ENCODE results near the gene GPC5.
"Not testable (repeated sequence)": the region's sequence is repeated elsewhere in the genome, so short reads cannot be mapped to it uniquely, and the experiment has no call there.

Gene GPC5

GRCh38 chr13:91725646-91726045 is 327.2 kb downstream of the GPC5 start:
- no peak for DNase-seq

DNA sequence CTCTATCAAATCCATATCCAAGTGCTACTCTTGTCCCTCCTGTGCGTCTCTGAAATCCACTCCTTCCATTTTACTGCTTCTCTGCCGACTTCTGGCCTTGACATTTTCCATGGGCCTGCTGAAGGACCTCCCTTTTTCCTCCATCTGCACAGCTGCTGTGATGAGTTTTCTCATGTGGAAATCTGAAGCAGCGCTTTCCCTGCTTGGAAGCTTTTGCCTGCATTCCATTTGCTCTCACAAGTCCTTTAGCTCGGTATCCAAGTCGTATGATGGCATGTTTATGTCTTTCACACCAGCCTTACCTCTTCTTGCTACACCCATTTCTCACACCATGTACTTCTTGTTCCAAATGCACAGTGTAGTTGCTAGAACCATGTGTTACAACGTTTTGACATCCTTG is 328.2 kb downstream of the GPC5 start:
- DNase-seq, result no peak

- DNase-seq, result no peak
These were observed 331.4 kb downstream of the GPC5 start for GRCh38 chr13:91729859-91730258.

DNA sequence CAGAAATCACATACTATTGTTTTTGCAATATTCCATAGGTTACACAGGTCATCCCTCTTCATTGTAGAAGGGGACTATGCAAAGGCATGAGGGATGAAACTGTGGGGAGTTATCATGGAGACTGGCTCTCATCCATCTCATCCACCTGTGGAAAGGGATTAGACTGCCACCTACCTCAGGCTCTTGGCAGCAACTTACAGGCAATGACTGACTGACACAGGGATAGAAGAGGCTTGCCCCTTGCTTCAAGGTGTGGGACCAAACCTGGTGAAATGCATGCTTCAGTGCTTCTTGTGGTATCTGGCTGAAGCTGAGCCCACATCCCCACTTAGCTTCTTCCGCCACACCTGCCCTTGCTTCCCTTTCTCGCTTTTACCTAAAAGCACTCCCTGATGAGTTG is 341.3 kb downstream of the GPC5 start:
- DNase-seq, result no peak

DNA sequence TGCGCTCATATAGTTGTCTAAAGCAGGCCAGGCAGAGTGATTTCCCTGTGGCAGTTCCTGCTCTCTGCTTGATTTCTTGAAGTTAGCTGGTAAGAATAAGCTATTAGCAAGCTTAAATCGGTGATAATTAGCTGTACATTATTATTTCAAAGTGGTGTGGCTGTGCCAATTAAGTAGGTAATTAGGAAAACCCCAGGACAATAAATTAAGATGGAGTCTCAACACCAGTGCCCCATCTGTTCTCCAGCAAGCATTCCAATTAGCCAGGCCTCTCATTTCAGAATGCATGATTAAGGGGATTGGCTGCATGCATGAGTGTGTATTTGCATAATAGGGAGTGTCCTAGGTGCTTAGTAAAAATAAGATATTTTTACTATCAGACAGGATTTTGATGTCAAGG is 342.3 kb downstream of the GPC5 start:
- no peak for DNase-seq

- no peak for DNase-seq
These were observed 343.5 kb downstream of the GPC5 start for GRCh38 chr13:91741925-91742324.

- no peak for DNase-seq
These were observed 345.9 kb downstream of the GPC5 start for GRCh38 chr13:91744284-91744683.

- DNase-seq, result no peak
These were observed 347.5 kb downstream of the GPC5 start for GRCh38 chr13:91745967-91746366.

- no peak for DNase-seq
These were observed 348.8 kb downstream of the GPC5 start for GRCh38 chr13:91747186-91747585.

GRCh38 chr13:91748416-91749089 is 350.1 kb downstream of the GPC5 start:
- no peak for DNase-seq

DNA sequence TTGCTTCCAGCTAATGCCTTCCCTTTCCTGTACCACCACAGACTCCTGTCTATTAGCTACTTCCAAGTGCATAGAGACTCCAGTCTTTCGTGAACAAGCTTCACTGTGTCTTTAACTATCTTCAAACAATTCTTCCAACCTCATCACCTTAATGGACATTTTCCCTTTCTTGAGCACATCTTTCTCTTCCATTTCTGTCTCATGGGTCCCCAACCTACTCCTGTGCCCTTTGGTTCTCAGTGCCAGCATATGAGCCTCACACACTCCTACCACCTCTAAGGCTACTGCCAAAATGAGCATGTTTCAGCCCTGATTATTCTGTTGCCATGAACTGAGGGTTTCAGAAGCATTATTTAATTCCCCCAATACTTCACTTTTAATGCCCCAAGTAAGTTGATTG is 360.3 kb downstream of the GPC5 start:
- no peak for DNase-seq

DNA sequence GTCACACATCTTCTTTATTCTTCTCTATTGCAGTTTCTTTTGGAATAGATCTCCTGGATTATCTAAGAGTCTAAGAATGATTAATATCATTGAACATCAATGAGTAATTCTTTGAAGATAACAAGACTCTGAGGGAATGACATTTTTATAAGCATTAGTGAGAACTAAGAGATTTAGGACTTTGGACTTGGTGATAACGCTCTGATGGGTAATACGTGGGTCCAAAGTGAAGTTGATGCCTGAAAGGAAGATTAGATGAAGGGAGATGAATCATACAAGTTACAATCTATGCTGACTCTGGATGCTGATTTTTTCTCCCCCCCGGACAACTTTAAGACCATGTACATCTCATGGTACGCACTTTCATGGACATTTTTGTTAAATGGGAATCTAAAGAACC is 364.5 kb downstream of the GPC5 start:
- DNase-seq, result no peak

- DNase-seq, result no peak
These were observed 366.1 kb downstream of the GPC5 start for GRCh38 chr13:91764527-91764926.

- DNase-seq, result no peak
These were observed 369.2 kb downstream of the GPC5 start for GRCh38 chr13:91767651-91768050.

DNA sequence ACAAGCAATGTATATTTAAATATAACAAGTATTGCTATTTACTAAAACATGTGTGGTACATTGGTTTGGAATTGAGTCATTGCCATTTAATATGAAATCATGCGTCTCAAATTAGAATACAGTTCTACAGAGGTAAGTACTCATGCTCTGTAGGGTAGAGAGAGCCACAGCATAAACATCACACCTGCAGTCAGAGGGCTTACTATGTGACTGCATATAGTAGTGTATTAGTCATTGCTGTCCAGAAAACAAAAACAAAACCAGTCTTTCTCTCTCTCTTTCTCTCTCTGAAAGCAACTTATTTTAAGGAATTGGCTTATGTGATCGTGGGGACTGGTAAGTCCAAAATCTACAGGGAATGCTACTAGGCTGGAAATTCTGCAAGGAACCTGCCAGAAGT is 370.3 kb downstream of the GPC5 start:
- no peak for DNase-seq

GRCh38 chr13:91771229-91771628 is 372.8 kb downstream of the GPC5 start:
- DNase-seq, result no peak

DNA sequence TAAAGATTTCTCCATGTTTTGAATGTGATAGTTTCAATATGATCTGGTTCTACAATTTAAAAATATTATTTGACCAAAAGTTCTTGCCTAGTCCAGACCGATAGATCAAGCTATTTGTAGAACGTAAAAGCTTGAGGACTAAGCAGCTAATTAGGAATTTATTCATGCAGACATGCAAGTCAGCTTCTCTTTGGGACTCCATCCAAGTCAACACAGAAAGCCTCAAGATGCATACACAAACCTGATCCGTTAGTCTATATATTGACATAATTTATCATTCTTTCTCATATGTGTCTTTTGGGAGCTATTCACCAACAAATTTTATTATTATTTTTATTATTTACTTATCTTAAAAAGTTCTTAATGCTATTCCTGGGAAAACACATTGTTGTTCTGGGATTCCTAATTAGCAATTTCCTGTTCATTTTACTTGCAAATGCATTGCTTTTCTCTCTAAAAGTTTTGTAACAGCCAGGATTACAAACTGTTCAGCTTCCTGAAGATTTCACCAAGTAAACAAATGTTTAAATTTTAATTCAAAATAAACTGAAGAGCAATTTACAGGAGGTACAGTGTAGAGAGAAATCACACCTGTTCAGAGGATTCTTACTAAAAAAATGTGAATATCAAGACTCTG is 375.3 kb downstream of the GPC5 start:
- no peak for DNase-seq

GRCh38 chr13:91774397-91774796 is 376.0 kb downstream of the GPC5 start:
- no peak for DNase-seq

DNA sequence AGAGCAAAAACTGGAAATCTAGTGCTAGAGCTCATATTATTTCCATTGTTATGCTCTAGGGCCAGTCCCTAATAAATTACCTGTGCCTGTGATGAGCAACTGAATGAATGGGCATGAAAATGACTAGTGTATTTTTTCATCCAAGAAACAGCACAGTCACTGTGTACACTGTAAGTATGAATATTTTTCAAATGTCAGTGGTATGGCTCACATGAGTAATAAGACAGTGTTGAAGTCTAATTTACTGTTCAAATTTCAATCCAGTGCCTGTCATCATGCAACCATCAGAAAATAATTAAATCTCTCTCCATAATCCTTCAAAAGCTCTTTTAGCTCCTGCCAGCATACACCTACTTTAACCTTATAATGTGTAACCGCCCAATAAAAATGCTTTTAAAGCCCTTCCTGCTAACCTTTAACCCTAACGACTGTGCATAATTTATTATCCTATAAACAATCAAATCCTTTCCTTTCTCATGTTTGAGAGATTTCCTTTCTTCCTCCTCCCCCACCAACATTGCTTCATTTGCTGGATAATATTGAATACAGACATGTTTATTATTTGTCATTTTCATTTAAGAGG is 378.3 kb downstream of the GPC5 start:
- no peak for DNase-seq

DNA sequence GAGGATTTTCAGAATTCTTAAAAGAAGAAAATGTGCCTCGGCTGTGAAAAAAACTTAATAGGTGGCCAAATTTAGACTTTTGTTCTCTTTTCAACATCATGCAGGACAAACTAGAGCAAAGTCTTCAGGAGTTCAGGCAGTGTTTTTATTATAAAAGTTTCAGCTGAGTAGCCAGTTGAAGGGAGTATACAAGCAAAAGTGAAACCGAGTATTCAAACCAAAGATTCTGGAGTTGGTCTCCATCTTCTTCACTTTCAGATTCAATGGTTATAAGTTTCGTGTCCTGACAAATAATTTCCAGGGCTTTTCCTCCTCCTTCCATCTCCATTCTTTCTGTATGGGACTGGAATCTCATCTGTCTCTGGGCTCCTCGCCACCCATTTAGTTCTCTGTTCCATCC is 379.7 kb downstream of the GPC5 start:
- no peak for DNase-seq

DNA sequence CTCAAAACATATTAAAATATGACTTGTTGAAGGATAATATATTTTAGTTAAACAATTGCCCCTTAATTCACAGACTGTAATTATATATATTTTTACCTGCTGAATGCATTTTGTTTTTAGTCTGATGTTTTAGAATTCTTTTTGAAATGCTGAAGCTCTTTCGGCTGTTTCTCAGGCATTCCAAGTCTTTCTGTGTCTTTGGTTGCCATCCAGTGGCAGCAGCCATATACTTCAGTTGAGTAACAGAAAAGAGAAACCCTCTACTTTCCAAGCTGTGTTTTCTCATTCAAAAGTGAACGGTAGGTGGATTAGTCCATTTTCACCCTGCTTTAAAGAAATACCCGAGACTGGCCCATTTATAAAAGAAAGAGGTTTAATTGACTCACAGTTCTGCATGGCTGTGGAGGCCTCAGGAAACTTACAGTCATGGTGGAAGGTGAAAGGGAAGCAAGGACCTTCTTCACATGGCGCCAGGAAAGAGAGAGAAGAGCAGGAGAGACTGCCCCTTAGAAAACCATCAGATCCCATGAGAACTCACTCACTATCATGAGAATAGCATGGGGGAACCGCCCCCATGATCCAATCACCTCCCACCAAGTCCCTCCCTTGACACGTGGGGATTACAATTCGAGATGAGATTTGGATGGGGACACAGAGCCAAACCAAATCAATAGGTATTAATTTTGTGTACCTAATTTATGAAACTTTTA is 383.7 kb downstream of the GPC5 start:
- DNase-seq, result not testable (repeated sequence)

GRCh38 chr13:91785431-91786119 is 387.2 kb downstream of the GPC5 start:
- DNase-seq, result no peak

DNA sequence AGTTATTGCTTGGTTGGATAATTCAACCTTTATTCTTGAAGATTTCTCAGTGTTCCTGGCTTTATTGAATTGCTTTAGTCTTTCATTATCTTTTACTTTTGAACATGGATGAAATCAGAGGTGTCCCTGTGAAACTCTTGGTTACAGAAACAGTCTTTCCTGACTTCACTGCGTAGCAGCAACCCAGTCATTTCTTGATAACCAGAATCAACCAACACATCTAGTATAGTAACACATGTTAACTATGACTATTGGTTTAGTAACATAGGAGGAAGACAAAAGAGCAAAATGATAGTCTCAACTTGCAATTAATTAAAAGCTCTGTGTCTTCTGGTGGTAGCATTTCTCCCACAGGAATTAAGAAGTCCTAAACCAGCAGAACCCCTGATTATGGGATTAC is 393.6 kb downstream of the GPC5 start:
- DNase-seq, result no peak

Measured in stimulated activated CD4-positive, alpha-beta T cell treated with anti-CD3 and anti-CD28 coated beads, Interleukin-15, amount 100 ng/mL, for 24 hours (primary cell).